ENCODE measurements around the gene JTB. TPM values are rescaled to one million over a fixed set of nuclear protein-coding genes. Genes with fewer than 3 reads are reported as not detected.

The JTB gene
- total and polyA plus RNA-seq, 2 donors (not counting 1 experiment from before 2014, with no cell fraction given) = 106 to 159 TPM

- Histone ChIP-seq H3K4me1 (ENCODE audit: control insufficient read depth in 2 of 2, insufficient read depth in 2 of 2, low read length in 2 of 2) (peaks cover 35 to 37% of the 10 kb centered on the region in 2 donors), H3K27me3 (replicated peaks in 1 of 4; ENCODE audit: control extremely low read depth in 1 of 4, control insufficient read depth in 3 of 4, insufficient read depth in 4 of 4, low read length in 3 of 4) (no peaks in the 10 kb centered on the region), H3K36me3 (replicated peaks in 1 of 2; ENCODE audit: control extremely low read depth in 1 of 2, control insufficient read depth in 1 of 2, extremely low read depth in 1 of 2, insufficient read depth in 2 of 2, low read length in 1 of 2) (peaks cover 0 to 40% of the 10 kb centered on the region in 2 experiments), H4K20me1 (ENCODE audit: control insufficient read depth, insufficient read depth, low read length, poor library complexity, severe bottlenecking) (peaks cover 62% of the 10 kb centered on the region), H3K9me3 (ENCODE audit: control extremely low read depth in 1 of 3, control insufficient read depth in 2 of 3, insufficient read depth in 1 of 3, low read length in 2 of 3) (no peaks in the 10 kb centered on the region), H3K79me2 (ENCODE audit: control insufficient read depth, insufficient read depth, low read length) (peaks cover 70% of the 10 kb centered on the region), H3K9ac (ENCODE audit: low read length) (peak overlapping the region; percentile 99), H3K4me3 (ENCODE audit: control extremely low read depth in 1 of 5, extremely low read depth in 1 of 5, insufficient read depth in 1 of 5, low read depth in 2 of 5, low read length in 4 of 5) (peak overlapping the region; percentile 79 to 98 (median 92)), H3K4me2 (replicated peaks; ENCODE audit: low read depth, low read length, poor library complexity, severe bottlenecking) (peak overlapping the region; percentile 86), H2AFZ (ENCODE audit: insufficient read depth, low read depth, low read length, poor library complexity, severe bottlenecking) (peak overlapping the region; percentile 78), H3K27ac (ENCODE audit: low read length in 2 of 2) (peak overlapping the region; percentile 87 to 97)
- no peaks in the 10 kb centered on the region for H3K9me3 Mint-ChIP-seq (ENCODE audit: insufficient read depth)
- no peak for TF ChIP-seq EZH2 (IDR thresholded peaks at IDR 0.05; ENCODE audit: borderline replicate concordance, insufficient read depth, low read depth, low read length, poor library complexity, severe bottlenecking)
- no peak for TF ChIP-seq CTCF (IDR thresholded peaks at IDR 0.05)
- POLR2A ChIA-PET = interaction anchor here (0.6 to 9.2 kb wide), 8 partner anchors 10 to 423 kb away, joined by 3 to 115 read pairs (median 6); partner anchors contain the start of genes CREB3L4, DENND4B, GATAD2B and JTB
- H3K27ac Mint-ChIP-seq = peak overlapping the region; percentile 97
- intact Hi-C loops (cut with micrococcal nuclease) = loop anchor here (5.0 kb wide), 1 partner anchor 315 kb away; the partner anchor contains the start of gene HAX1
- ATAC-seq (ENCODE audit: low read depth) (no peak), DNase-seq (no peak)
- 20% methylated on average over 4 of the region's 6 CpGs for WGBS (ENCODE audit: insufficient coverage)
- no peaks in the 10 kb centered on the region for H3K27me3 Mint-ChIP-seq
- H3K4me3 Mint-ChIP-seq = peak overlapping the region; percentile 100
- CTCF ChIA-PET = interaction anchor here (0.6 to 5.6 kb wide), 6 partner anchors 10 to 319 kb away, joined by 3 to 47 read pairs (median 6); partner anchors contain the start of genes CREB3L4, DENND4B and RAB13
- peaks cover 61% of the 10 kb centered on the region for H3K4me1 Mint-ChIP-seq
These were observed 20.3 kb downstream of the JTB start for GRCh38 chr1:153956997-153957715.

- ChIA-PET POLR2A (interaction anchor here (1.1 kb wide), 1 partner anchor 11 kb away, joined by 3 read pairs; no protein-coding TSS in a partner anchor), CTCF (no interaction called here)
- H3K4me3 Mint-ChIP-seq = no peak overlapping the region
- 96% methylated on average over 8 of the region's 10 CpGs for WGBS (ENCODE audit: insufficient coverage)
- H4K20me1 ChIP-seq (ENCODE audit: control insufficient read depth, insufficient read depth, low read length, poor library complexity, severe bottlenecking) = peaks cover 81% of the 10 kb centered on the region
- no peak overlapping the region for H3K27ac Mint-ChIP-seq
- no peaks in the 10 kb centered on the region for H3K27me3 Mint-ChIP-seq
- DNase-seq (no peak), ATAC-seq (ENCODE audit: low read depth) (no peak)
- H2AFZ ChIP-seq (ENCODE audit: insufficient read depth, low read depth, low read length, poor library complexity, severe bottlenecking) = no peak overlapping the region
- peaks cover 63% of the 10 kb centered on the region for H3K4me1 Mint-ChIP-seq
- no peak overlapping the region for H3K27ac ChIP-seq (ENCODE audit: low read length in 2 of 2)
- peaks cover 2 to 53% of the 10 kb centered on the region in 2 experiments for H3K36me3 ChIP-seq (replicated peaks in 1 of 2; ENCODE audit: control extremely low read depth in 1 of 2, control insufficient read depth in 1 of 2, extremely low read depth in 1 of 2, insufficient read depth in 2 of 2, low read length in 1 of 2)
- no peak overlapping the region for H3K4me2 ChIP-seq (replicated peaks; ENCODE audit: low read depth, low read length, poor library complexity, severe bottlenecking)
- no peak overlapping the region for H3K9ac ChIP-seq (ENCODE audit: low read length)
- no peaks in the 10 kb centered on the region for H3K9me3 ChIP-seq (ENCODE audit: control extremely low read depth in 1 of 3, control insufficient read depth in 2 of 3, insufficient read depth in 1 of 3, low read length in 2 of 3)
- TF ChIP-seq EZH2 (IDR thresholded peaks at IDR 0.05; ENCODE audit: borderline replicate concordance, insufficient read depth, low read depth, low read length, poor library complexity, severe bottlenecking) = no peak
- TF ChIP-seq CTCF (IDR thresholded peaks at IDR 0.05) = no peak
- H3K4me3 ChIP-seq (ENCODE audit: control extremely low read depth in 1 of 5, extremely low read depth in 1 of 5, insufficient read depth in 1 of 5, low read depth in 2 of 5, low read length in 4 of 5) = no peak overlapping the region
- peaks cover 84% of the 10 kb centered on the region for H3K79me2 ChIP-seq (ENCODE audit: control insufficient read depth, insufficient read depth, low read length)
- no peaks in the 10 kb centered on the region for H3K9me3 Mint-ChIP-seq (ENCODE audit: insufficient read depth)
- intact Hi-C loops (cut with micrococcal nuclease) = loop anchor here (5.0 kb wide), 1 partner anchor 317 kb away; the partner anchor contains the start of gene HAX1
- H3K4me1 ChIP-seq (ENCODE audit: control insufficient read depth in 2 of 2, insufficient read depth in 2 of 2, low read length in 2 of 2) = peaks cover 36 to 39% of the 10 kb centered on the region in 2 donors
- H3K27me3 ChIP-seq (replicated peaks in 1 of 4; ENCODE audit: control extremely low read depth in 1 of 4, control insufficient read depth in 3 of 4, insufficient read depth in 4 of 4, low read length in 3 of 4) = no peaks in the 10 kb centered on the region
These were observed 22.6 kb downstream of the JTB start for GRCh38 chr1:153954826-153955225.
